Stomach (tissue), 9 donors: ENCODE data around the gene CGRRF1. TPM values are rescaled to one million over a fixed set of nuclear protein-coding genes. Genes with fewer than 3 reads are reported as not detected.

Source experiments
- DNase-seq, 2 donors: peaks; one replicate each; pipeline versions ENCODE4 v3.0.0 to v3.0.0-alpha.2; 2013 to 2019
- H3K27ac ChIP-seq, 5 donors: fragments of 200-600 bp in 4 of 5; sonication (generic) in 4 of 5; one replicate each; pipeline ENCODE4 v1.5.1; 2013 to 2019; ENCODE audit warnings: mild to moderate bottlenecking in 1 of 5, moderate library complexity in 1 of 5
- H3K27me3 ChIP-seq, 3 donors: fragments of 200-600 bp; sonication (generic); one replicate each; pipeline ENCODE4 v1.5.1; 2017 to 2019; ENCODE audit warnings: mixed run types in 1 of 3
- H3K36me3 ChIP-seq, 4 donors: fragments of 200-600 bp; sonication (generic); 1 replicate in 3 of 4; 2 replicates in 1 of 4; pipeline ENCODE4 v1.5.1; 2016 to 2019
- H3K4me1 ChIP-seq, 4 donors: fragments of 200-600 bp; sonication (generic); one replicate each; pipeline ENCODE4 v1.5.1; 2016 to 2019
- H3K4me3 ChIP-seq, 4 donors: fragments of 200-600 bp; sonication (generic) in 3 of 4; one replicate each; pipeline ENCODE4 v1.5.1; 2016 to 2019; ENCODE audit warnings: mild to moderate bottlenecking in 1 of 4
- H3K9me3 ChIP-seq, 4 donors: fragments of 200-600 bp; sonication (generic); one replicate each; pipeline ENCODE4 v1.5.1; 2016 to 2019
- EP300 ChIP-seq: sonication (generic); formaldehyde crosslinking; IDR thresholded peaks from one replicate; pipeline ENCODE4 v1.6.1; 2017; ENCODE audit warnings: antibody characterized with exemption
- POLR2A ChIP-seq, 4 donors: fragments of 450-650 bp; IDR thresholded peaks; one replicate each; pipeline ENCODE4 v1.6.1; 2016; ENCODE audit warnings: antibody characterized with exemption in 4 of 4, control low read depth in 2 of 4, mild to moderate bottlenecking in 1 of 4, moderate library complexity in 1 of 4
- POLR2AphosphoS5 ChIP-seq, 3 donors: sonication (generic); formaldehyde crosslinking; IDR thresholded peaks; one replicate each; pipeline ENCODE4 v1.6.1; 2016; ENCODE audit warnings: antibody characterized with exemption in 3 of 3
- WGBS, 5 donors: extraction: QIAGEN DNeasy Blood & Tissue Kit in 3 of 5; methylation state at CpG; one replicate each; pipeline versions ENCODE4 v1.1.5 to v1.1.7; 2013 to 2018; 5-methylcytosine and 5-hydroxymethylcytosine counted together
- intact Hi-C: fragments of 100-400 bp; cut with DNase I; formaldehyde crosslinking; loops from one replicate; pipeline ENCODE4 v1.15.1; 2023; ENCODE audit warnings: low total_unique reads
- polyA plus RNA-seq, 3 donors: library from polyadenylated mRNA; stranded (reverse); fragments of 200-250 nt; gene quantifications; one replicate each; pipeline ENCODE4 v1.2.3, GENCODE V29; 2013
- total RNA-seq, 5 donors: library from RNA; depleted of rRNA; stranded (reverse); fragments of >200 nt; gene quantifications; one replicate each; pipeline versions ENCODE4 v1.1.0 to v1.2.3, GENCODE V29; 2014 to 2016
- TF ChIP-seq, protein P1 (sequence below), 7 experiments: fragments of 450-650 bp in 4 of 7; fragments of 200-600 bp in 3 of 7; sonication (generic) in 3 of 7; IDR thresholded peaks; one replicate each; pipeline ENCODE4 v1.5.1; 2016 to 2019; ENCODE audit warnings: antibody characterized with exemption in 7 of 7, control low read depth in 2 of 7, mild to moderate bottlenecking in 1 of 7
- donor health status: healthy with polysubstance abuse.
- donor health status: Bipolar disorder and iron deficiency.
- donor health status: healthy.

CGRRF1 gene
- total and polyA plus RNA-seq, 8 donors: 8.0 to 30.9 (median 14.1) TPM

DNA sequence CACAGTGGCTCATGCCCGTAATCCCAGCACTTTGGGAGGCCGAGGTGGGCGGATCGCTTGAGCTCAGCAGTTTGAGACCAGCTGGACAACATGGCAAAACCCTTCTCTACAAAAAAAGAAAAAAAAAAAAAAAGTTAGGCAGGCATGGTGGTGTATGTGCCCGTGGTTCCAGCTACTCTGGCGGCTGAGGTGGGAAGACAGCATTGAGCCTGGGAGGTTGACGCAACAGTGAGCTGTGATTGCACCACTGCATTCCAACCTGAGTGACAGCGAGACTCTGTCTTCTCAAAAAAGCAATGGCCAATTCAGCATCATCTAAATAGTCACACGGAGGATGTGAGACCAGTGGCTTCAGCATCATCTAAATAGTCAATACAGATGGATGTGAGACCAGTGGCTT, 46.8 kb downstream of the CGRRF1 start:
- H3K4me3 ChIP-seq: no peak overlapping the region
- no peaks in the 10 kb centered on the region for H3K4me1 ChIP-seq
- H3K36me3 ChIP-seq: no peaks in the 10 kb centered on the region
- H3K27me3 ChIP-seq: no peaks in the 10 kb centered on the region
- TF ChIP-seq EP300 (no peak), POLR2AphosphoS5 (IDR thresholded peaks at IDR 0.05) (no peak), POLR2A (IDR thresholded peaks at IDR 0.05) (no peak)
- TF ChIP-seq, protein P1, sequence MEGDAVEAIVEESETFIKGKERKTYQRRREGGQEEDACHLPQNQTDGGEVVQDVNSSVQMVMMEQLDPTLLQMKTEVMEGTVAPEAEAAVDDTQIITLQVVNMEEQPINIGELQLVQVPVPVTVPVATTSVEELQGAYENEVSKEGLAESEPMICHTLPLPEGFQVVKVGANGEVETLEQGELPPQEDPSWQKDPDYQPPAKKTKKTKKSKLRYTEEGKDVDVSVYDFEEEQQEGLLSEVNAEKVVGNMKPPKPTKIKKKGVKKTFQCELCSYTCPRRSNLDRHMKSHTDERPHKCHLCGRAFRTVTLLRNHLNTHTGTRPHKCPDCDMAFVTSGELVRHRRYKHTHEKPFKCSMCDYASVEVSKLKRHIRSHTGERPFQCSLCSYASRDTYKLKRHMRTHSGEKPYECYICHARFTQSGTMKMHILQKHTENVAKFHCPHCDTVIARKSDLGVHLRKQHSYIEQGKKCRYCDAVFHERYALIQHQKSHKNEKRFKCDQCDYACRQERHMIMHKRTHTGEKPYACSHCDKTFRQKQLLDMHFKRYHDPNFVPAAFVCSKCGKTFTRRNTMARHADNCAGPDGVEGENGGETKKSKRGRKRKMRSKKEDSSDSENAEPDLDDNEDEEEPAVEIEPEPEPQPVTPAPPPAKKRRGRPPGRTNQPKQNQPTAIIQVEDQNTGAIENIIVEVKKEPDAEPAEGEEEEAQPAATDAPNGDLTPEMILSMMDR (IDR thresholded peaks at IDR 0.05): no peak
- H3K9me3 ChIP-seq: no peaks in the 10 kb centered on the region
- intact Hi-C loops: loop anchor here (5.0 kb wide), 1 partner anchor 211 kb away; no protein-coding TSS in a partner anchor
- WGBS, 5 donors: 86 to 93% (median 92%) methylated on average over 9 of the region's 9 CpGs
- H3K27ac ChIP-seq: no peak overlapping the region
- DNase-seq: no peak

DNA sequence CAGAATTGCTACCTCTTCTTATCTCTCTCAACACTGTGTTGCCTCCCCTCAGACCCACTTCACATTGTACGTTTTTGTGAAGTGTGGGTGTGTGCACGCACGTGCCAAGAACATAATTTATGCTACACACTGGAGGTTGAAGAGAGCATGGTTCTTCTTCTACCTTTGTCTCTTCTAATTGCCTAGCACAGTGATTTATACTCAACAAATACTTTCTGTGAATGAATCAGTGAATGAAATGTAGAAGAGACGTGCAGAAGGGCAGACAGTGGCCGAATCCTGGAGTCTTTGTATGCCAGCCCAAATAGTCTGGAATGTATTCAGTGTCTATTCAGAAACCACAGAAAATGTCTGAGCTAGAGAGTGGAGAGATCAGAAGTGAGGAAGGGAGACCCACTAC, 52.6 kb downstream of the CGRRF1 start:
- WGBS, 5 donors: 55 to 70% (median 62%) methylated on average over 5 of the region's 5 CpGs
- no peak overlapping the region for H3K27ac ChIP-seq
- H3K27me3 ChIP-seq: peaks cover 0 to 17% (median 0%) of the 10 kb centered on the region in 3 donors
- peaks cover 0 to 22% (median 12%) of the 10 kb centered on the region in 4 donors for H3K4me1 ChIP-seq
- no peak overlapping the region for H3K4me3 ChIP-seq
- intact Hi-C loops: loop anchor here (5.0 kb wide), 1 partner anchor 130 kb away; no protein-coding TSS in a partner anchor
- no peaks in the 10 kb centered on the region for H3K36me3 ChIP-seq
- no peaks in the 10 kb centered on the region for H3K9me3 ChIP-seq
- DNase-seq: no peak
- no peak for TF ChIP-seq EP300
- TF ChIP-seq POLR2AphosphoS5 (IDR thresholded peaks at IDR 0.05): no peak
- TF ChIP-seq, protein P1 (IDR thresholded peaks at IDR 0.05): no peak
- TF ChIP-seq POLR2A (IDR thresholded peaks at IDR 0.05): no peak

DNA sequence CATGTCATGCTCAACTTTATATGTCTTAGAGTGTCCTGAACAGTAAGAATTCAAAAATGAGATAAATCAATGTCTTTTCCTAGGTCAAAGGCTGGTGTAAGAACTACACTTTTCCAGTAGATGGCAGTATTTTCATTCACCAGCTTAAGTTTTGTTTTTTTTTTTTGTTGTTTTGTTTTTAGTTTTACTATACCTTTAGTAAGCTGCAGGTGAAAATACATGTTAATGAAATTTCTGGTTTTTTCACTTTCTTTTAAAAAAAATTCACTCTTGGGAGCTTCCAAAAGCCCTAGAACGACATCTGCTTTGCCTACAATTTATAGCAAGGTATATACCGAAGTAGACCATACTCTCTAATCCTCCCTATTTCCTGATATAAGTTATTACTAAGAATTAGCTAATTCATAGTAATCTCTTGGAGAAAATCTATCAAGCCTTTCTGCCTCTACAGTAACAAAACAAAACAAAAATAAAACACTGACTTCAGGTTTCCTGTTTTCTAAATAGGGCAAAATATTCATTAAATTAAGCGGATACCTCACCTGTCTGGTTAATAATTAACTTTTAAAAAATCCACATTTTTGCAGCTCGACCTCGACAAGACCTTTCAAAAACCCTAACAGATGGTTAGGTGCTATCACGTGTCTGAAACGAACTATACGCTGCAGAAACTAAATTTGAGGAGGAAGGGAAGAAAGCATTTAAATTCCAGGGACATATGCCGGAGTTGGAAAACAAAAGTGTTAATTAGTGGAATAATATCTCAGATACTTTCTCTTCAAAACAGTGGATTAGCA, 54.6 kb downstream of the CGRRF1 start:
- TF ChIP-seq, protein P1 (IDR thresholded peaks at IDR 0.05): peak in 5 of 7 experiments; percentile 79 to 95 (median 82)
- TF ChIP-seq POLR2AphosphoS5 (IDR thresholded peaks at IDR 0.05): no peak
- H3K4me1 ChIP-seq: peaks cover 0 to 37% (median 27%) of the 10 kb centered on the region in 4 donors
- no peaks in the 10 kb centered on the region for H3K36me3 ChIP-seq
- DNase-seq: peak in 1 of 2 donors; percentile 67
- H3K9me3 ChIP-seq: no peaks in the 10 kb centered on the region
- peak overlapping the region; percentile 73 to 81 (median 77) for H3K4me3 ChIP-seq
- WGBS, 5 donors: 2 to 8% (median 4%) methylated on average over 9 of the region's 9 CpGs
- peak overlapping the region; percentile 96 to 100 (median 99) for H3K27ac ChIP-seq
- H3K27me3 ChIP-seq: peaks cover 0 to 24% (median 0%) of the 10 kb centered on the region in 3 donors
- intact Hi-C loops: loop anchor here (5.0 kb wide), 1 partner anchor 128 kb away; no protein-coding TSS in a partner anchor

DNA sequence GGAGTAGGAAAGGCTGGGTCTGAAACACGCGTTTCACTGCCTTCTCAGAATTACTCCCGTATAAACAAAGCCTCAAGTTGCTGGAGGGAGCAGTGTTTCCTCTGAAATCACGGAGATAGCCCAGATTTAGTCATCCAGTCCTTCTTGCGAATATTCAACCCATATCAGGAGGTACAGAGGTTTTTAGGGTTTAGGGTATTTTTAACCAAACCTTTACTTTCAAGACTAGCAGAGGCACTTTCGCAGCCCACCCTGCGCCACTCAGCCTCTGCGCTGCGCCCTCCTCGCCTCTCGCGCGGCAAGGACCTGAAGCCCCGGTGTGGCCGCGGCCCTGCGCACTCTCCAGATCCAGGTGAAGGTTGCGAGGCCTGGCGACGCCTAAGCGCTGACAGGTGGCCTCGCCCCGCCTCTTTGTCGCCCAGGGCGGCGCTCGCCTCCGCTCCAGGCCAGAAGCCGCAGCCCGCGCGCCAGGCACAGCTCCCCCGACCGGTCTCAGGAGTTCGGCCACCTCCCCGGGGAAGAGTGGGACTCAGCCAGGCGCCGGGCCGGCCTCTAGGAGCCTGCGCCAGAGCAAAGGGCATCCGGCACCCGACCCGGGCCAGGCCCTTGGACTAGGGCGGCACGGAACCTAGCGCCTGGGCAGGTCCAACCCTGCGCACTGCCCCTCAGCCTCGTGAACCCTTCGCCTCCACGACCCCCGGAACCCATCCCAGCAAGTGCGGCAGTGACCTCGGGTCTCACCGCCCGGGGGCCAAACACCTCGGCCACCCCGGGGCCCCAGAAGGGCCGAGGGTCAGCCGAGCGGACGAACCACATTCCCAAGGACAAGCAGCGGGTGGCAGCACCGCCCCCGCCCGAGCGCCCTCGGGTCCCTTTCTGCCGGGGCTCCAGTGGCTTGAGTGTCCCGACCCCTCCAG, 55.4 kb downstream of the CGRRF1 start:
- Histone ChIP-seq H3K27me3 (peaks cover 0 to 24% (median 0%) of the 10 kb centered on the region in 3 donors), H3K4me1 (peaks cover 0 to 41% (median 35%) of the 10 kb centered on the region in 4 donors), H3K27ac (peak overlapping the region; percentile 96 to 100 (median 99)), H3K4me3 (peak overlapping the region; percentile 73 to 81 (median 77)), H3K36me3 (no peaks in the 10 kb centered on the region), H3K9me3 (no peaks in the 10 kb centered on the region)
- peak; percentile 91 to 92 for DNase-seq
- TF ChIP-seq POLR2AphosphoS5 (IDR thresholded peaks at IDR 0.05) (peak in 2 of 3 donors; percentile 89 to 98), EP300 (no peak), POLR2A (IDR thresholded peaks at IDR 0.05) (peak in 2 of 4 donors; percentile 6 to 76)
- TF ChIP-seq, protein P1 (IDR thresholded peaks at IDR 0.05): peak in 5 of 7 experiments; percentile 3 to 23 (median 8)
- intact Hi-C loops: loop anchor here (5.0 kb wide), 1 partner anchor 127 kb away; no protein-coding TSS in a partner anchor
- WGBS, 5 donors: 1% methylated on average over 40 to 69 of the region's 69 CpGs
